ENCODE measurements around the gene TEKT3.
A peak's percentile ranks its signal among the peaks of the same experiment; 100 is the strongest.

TEKT3 gene

DNA sequence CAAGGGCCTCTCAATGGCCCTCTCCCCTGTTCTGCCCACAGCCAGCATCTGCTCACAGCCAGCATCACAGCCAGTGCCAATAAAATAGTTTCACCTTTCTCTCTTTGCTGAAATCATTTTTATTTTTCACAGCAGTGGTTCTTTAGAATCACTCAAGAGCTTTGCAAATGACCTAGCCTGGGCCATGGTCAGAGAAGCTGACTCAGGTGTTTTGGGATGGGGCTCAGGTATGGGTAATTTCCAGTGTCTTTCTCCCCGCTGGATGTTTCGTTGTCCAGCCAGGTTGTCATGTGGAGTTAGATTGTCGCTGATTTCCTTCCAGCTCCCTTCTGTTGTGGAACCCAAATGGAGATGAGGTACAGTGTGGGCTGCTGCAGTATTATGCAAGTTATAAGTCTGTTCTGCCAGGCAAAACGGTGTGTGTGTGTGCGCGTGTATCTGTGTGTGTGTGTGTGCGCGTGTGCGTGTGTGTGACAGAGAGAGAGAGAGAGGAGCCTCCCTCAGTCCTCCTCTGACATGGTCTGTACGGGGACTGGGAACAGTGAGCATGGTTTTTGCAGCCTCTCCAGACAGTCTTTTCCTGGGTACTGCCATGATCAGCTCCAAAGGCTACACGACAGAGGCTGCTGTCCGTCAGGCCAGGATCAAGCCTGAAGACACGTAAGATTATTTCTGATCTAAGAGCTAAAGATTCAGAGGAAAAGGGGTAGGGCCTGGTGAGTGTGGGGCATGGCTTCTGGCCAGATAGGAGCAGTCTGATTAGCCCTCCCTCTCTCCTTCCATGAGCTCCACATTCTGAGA lies 74.9 kb downstream of the TEKT3 start:
- no peak for DNase-seq (ENCODE audit: low spot score)

DNA sequence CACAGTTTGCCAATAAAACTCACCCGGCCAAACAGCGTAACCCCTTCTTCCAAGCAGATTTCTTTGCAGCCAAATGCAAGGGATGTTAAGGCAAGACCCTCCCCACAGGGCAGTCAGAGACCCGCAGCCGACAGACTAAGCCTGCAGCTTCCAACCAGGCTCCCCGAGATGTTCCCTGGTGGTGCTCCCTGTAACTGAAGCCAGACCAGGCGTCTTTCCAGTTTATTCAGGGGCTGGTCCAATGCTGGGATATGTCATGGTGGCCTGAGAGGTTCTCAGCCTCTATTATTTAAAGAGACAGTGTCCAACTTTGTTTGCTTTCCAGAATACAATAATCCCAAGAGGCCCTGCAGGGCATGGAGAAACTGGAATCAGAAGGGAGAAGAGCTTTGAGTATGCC lies 76.3 kb downstream of the TEKT3 start, which contains the start of gene PMP22:
Gene PMP22, minus strand, starts transcription at position 196 of the 400 bp plus-strand sequence. CDS start 4,599 bp downstream, outside the sequence.
- DNase-seq (ENCODE audit: low spot score): no peak

DNA sequence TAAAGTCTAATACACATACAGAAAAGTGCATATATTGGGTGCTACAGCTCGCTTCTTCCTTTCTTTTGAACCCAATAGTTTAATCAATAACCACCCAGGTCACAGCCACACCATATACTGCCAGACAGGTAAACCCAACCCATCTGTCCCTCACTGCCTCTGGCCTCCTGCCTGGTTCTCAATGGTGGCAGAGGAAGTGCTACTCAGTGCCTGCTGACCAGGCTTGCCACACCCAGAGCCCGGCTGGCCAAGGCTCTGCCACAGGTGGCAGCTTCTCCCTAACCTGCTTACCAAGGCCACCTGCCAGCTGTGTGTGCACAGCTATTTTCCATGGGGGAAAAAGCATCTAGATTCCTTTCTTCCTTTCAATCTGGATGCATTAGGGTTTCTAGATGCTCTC lies 76.9 kb downstream of the TEKT3 start:
- no peak for DNase-seq (ENCODE audit: low spot score)

DNA sequence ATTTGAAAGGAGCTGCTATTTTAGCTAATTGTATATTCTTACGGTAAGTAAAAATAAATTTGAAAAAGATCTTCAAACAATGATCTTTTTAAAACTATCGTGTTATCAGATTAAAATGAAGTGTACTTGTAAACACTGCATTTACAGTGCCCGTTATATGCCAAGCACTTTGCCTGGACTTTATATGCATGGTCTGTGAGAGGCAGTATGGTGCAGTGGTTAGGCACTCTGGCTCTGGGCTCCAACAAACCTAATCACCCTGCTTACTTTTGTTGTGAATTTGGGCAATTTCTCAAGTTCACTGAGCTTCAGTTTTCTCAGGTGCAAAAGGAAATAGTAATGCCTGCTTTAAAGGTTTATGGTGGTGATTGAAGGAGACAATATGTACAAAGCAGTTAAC lies 77.7 kb downstream of the TEKT3 start:
- DNase-seq (ENCODE audit: low spot score): no peak

DNA sequence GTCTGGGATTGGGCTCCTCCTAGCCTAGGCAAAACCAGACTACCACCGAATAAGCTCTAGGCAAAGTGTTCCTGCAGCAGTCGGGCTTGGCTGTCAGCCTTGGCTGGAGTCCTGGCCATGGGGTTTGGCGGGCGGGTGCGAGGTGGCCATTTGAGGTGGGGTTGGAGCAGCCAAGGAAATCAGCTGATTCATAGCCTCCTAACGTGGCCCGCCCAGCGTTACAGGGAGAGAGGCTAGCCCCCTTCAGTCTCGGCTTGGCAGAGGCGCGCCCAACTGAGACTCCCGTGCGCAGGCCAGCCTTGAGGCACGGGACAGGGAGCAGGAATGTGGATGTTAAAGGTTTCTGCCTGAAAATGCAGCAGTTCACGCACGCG lies 78.2 kb downstream of the TEKT3 start:
- no peak for DNase-seq (ENCODE audit: low spot score)

DNA sequence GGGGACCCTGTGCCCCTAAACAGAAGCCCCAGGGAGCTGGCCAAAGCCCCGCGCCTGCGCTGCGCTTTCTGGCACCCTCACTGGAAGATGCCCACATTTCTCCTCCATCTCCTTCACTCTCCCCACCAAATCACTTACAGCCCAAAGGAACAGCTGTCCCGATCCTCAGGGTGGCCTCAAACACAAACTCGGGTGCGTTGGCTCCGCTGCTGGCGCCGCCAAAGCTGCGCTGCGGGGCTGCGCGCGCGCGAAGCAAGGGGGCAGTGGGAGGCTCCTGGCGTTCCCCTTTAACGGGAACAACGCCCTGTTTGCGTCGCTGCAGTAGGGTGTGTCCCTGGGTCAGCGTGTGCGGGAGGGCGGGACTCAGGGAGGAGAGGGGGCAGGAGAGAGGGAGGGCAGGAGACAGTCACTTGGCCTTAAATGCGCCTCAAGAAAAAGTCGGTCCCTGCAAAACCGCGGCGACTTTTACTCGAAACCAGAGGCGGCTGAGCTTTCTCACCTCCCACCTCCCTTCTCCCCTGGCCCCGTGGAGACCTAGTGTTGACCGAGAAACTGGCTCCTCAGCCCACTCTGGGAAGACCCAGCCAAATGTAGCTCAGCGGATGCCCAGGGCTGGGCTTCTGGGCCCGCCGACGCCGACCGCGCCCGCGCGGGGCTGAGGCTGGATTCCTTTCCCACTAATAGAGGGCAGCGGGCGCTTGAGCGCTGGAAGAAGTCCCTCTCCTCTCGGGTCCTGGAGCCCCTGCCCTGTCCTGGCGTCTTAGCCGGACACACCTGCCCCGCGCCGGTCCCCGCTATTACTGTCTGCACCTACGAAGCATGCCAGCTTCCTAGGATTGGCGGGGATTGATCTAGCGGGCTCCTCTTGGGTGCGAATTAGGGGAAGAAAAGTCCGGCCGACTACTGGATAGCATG lies 78.8 kb downstream of the TEKT3 start:
- DNase-seq (ENCODE audit: low spot score): no peak

DNA sequence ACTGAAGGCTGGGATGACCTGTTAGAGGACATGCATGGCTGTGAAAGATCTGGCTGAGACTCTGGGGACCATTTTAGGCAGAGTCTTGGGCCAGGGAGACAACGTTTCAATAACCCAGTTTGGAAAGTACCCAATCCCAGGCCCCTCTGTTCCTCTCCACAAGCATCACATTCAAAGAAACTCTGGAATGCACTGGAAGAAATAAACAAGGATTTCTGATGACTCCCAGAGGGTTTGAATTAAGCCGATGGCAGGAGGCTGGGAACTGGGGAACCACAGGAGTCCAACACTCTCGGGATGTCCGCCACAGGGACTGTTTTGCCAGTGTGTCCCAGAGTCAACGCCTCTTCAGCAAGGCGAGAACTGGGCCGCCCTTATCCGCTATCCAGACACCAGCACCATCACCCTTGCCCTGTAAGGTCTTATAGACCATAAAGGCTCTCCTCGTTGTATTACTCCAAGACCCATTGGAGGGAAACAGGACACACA lies 79.6 kb downstream of the TEKT3 start:
- no peak for DNase-seq (ENCODE audit: low spot score)

DNA sequence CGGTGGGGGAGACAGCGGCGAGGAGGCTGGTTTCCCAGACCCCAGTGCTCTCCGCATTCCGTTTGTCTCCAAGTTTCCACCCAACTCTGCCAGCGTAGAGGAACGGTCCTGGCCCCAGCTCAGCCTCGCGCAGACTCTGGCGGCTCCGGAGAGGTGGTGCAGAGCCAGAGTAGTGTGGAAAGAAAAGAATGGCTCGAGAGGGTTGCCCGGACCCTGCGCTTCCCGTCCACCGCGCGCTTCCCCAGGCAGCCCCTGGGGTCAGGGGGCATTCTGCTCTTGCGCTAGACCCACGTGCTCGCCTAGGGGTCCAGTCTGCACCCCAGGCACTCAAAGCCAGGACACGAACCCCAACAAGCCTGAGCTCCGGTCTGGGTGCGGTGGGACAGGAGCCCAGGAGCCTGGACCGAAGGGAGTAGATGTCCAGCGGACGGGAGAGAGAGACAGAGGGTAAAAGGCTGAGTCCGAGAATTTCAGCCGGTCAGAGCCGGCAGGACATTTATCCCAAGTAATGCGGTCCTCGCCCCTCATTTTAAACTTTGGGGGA lies 80.1 kb downstream of the TEKT3 start:
- DNase-seq (ENCODE audit: low spot score): no peak

DNA sequence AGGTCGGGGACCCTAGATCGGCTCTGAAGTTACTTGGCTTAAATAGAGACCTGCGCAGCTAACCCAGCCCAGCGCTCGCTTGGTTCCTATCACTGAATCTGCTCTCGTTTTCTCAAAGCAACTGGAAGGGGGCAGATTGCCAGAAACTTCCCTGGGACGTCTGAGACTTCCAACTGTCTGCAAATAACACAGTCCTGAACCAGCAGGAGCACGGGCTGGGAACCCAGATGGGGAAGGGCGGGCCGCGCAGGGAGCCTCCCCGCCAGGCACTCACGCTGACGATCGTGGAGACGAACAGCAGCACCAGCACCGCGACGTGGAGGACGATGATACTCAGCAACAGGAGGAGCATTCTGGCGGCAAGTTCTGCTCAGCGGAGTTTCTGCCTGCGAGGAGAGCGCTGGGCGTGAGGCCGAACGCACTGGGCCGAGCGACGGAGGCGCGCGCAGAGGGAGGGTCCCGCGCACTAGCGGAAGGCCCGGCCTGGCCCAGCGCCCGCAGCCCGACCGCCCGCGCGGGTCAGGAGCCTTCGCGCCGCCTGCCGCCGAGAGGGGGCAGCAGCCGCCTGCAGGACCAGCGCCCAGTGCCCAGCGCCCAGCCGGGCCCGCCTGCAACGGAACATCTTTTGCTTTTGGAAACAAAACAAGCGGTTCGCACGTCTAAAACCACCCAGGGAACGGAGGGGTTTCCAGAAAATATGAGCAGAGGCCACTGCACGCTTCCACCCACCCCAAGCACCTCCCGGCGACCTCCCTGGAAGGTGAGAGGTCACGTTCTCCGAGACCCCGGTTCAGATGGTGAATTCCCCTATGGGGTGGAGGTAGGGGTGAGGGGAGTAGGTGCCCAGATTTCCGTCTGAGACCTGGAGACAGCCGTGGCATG lies 80.8 kb downstream of the TEKT3 start:
- DNase-seq (ENCODE audit: low spot score): peak; percentile 53

DNA sequence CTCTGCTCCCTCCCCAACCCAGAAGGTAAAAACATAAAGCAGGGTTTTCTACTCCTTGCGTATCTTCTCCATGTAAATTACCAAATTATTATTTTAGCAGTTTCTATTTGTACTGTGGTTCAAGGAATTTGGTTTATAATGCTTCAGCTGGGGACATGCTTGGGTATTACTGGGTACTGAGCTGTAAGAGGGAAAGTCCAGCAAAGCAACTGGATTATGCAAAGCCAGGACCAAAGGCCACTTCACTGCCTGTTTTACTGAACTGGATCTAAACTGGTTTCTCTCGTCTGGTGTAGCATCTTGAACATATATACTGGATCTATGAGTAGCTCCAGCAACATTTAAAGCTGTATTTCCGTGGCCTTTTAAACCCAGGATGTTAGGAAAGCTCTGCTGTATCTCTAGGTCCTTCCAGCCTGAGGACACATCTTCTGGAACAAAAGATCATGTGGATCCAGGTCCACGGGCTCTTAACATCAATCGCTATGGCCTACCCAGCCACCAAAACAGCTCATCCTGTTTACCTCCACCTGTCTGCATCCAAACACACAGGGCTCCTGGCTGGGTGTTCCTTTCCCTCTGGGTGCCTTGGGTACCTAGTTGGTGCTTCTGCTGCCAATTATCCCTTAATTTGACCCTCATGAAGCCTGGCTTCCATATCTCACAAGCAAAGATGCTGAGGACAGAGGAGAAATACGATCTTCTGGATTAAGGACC lies 83.4 kb downstream of the TEKT3 start:
- DNase-seq (ENCODE audit: low spot score): no peak

DNA sequence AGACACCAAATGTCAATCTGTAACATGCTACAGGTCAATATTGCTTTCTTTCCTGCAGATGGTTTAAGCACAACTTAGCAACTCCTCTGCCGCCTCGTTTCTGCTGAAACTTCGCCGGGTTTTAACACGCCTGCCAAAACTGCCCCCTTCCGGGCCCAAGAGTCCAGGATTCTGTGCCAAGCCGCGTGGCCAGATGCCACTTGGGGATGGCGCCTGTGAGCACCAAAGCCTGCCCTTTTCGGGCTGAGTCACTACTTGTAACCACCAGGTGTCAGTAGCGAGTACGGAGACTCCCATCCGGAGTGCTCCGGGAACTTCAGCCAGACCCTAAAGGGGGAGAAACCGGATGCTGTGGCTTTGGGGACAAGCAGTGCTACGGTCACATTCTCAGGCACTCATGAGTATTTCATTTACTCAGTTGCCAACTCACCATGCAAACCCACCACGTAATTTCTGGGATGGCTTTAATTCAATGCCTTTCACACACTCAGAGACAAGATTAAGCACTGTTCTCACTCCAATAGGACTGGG lies 84.1 kb downstream of the TEKT3 start:
- peak; percentile 66 for DNase-seq (ENCODE audit: low spot score)

DNA sequence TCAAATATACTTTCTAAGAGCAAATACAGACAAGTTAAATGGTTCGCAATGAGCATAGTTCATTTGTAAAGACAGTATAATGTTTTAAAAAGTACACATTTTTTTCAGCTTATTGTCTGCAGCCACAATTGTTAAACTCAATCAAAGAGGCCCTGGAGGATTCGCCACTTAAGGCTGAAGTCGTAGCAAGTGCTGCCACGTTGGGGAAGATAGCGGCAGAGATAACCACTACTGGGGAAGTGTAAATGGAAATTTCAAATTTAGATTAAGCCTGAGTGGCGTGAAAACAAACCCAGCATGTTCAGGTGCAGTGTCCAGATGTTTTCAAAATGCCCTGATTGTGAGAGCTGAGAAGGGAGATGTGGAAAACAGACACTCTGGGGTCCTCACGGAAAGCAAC lies 84.7 kb downstream of the TEKT3 start:
- DNase-seq (ENCODE audit: low spot score): no peak

DNA sequence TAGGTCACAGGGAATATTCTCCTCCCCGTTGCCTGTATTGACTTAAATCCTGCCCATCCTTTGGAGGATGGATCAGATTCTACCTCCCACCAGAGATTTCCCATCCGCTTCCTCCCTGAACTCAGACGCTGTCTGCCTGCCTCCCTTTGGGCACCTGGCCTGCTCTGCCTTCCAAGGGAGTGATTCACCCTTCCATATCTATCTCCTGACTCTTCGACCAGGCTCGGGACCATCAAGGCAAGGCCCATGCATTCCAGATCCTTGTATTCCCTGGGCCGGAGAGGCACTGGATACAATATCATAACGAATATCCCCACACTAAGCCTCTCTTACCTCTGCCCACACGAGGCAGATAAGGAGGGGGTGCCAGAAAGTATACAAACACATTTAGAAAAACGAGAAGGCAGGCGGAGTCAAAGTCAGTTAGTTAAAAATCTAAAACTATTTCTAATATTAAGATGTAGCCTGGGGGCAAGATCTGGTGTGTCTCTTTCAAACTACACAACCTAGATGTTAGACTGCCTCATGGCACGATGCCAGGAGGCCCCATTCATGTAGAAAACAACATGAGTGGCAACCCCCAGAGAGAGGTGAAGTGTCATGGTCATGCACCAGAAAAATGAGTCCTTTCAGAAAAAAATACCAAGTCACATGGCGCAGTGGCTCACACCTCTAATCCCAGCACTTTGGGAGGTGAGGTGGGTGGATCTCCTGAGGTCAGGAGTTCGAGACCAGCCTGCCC lies 85.5 kb downstream of the TEKT3 start:
- no peak for DNase-seq (ENCODE audit: low spot score)
